Raji (cell line): ENCODE measurements around the gene HCRTR1.

Source experiments
- POLR2A ChIP-seq: IDR thresholded peaks from 2 replicates; pipeline ENCODE4 v1.6.1; 2011; ENCODE audit warnings: low read depth, low read length, control low read depth; ENCODE audit not compliant: insufficient read depth

Gene HCRTR1

DNA sequence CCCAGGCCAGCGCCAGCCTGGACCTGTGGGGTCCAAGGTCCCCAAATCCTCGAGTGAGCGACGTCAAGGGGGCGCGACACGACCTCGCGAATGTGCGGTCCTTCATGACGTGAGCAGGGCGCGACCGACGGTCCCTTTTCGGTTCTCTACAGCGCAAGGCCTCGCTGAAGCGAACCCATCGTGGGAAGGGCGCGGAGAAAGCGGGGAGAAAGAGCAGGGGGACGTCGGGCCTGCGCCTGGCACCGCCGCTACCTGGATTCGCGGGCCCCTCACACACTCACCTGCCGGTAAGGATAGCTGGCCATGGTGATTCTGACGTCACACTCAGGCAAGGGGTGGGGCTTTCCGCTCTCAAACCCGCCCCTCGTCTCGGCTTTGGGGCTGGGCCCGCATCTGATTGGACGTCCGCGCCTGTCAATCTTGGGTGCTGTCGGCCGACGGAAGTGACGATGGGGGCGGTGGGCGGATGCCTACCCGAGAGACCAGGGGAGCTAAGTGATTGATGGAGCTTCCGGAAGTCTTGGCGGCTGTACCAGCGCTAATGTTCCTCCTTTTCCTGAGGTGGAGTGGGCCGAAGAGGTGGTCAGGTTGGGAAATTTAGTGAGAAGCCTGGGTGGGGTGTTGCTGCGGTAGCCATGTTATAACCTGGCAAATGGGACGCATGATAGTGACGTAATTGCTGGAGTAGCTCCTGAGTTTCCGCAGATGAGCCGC, 27.2 kb downstream of the HCRTR1 start, which contains the start of gene PEF1:
Gene PEF1 (minus strand): TSS at position 317 of the 714 bp plus-strand sequence. CDS start 12 bp downstream, at position 305.
- peak; percentile 58 for TF ChIP-seq POLR2A

- TF ChIP-seq POLR2A = no peak
Observed at GRCh38 chr1:31645274-31645568, 27.7 kb downstream of the HCRTR1 start.

- TF ChIP-seq POLR2A = no peak
Observed at GRCh38 chr1:31646259-31646960, 28.9 kb downstream of the HCRTR1 start.

- no peak for TF ChIP-seq POLR2A
Observed at GRCh38 chr1:31647106-31647505, 29.6 kb downstream of the HCRTR1 start.

- no peak for TF ChIP-seq POLR2A
Observed at GRCh38 chr1:31648190-31648589, 30.7 kb downstream of the HCRTR1 start.

GRCh38 chr1:31648641-31649357, 31.3 kb downstream of the HCRTR1 start:
- TF ChIP-seq POLR2A = no peak

DNA sequence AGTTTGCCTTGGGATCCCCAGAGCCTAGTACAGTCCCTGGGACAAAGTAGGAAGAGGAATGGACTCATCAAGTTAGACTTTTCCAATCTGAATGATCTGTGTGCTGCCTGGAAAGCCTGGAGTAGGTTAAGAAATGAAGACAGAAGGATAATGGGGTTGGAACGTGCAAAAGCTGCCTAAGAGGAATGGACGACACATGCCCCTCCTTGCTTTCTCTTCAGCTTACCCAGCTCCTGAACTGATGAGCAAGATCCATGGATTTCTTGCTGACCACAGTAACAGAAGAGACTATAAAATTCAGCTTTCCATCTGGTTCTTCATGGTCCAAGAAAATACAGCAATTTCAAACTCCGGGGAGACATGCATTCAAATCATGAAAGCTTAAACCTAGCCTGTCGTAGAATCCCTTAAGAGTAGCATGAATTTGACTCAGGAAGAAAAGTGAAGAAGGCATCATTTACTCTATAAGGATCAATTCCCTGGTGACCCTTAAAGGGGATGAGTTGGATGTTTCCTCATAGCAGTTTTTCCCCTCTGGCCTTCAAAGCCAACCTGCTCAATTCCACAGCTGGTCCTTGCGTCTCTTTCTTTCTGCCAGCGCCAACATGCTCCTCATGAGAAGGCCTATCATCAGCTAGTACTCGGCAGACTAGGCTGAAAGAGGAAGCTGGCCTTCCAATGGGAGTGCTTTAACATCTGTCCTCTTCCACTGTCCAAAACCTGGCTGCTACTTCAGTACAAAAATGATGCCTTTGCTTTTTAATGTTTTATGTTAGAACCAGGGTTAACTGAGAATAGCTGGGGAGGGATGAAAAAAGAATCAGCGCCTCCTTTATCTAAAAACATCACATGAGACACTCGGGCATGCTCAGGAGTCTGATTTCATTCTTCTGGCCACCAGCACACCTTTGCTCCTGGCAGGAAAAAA, 32.9 kb downstream of the HCRTR1 start:
- no peak for TF ChIP-seq POLR2A

DNA sequence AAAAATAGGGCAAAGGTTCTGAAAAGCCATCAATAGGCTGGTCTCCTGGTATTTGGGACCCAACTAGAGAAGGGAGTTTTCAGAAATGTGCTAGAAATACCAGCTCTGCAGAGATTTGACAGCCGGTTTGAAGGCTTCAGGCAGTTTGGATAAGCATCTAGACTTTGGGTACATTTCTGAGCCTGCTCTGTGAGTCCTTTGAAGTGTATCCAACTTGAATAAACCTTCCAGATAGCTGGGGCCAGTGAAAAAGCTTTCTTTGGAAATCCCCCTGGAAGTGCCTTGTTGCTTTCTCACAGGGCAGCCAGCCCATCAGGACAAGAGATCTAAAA, 33.6 kb downstream of the HCRTR1 start:
- no peak for TF ChIP-seq POLR2A

DNA sequence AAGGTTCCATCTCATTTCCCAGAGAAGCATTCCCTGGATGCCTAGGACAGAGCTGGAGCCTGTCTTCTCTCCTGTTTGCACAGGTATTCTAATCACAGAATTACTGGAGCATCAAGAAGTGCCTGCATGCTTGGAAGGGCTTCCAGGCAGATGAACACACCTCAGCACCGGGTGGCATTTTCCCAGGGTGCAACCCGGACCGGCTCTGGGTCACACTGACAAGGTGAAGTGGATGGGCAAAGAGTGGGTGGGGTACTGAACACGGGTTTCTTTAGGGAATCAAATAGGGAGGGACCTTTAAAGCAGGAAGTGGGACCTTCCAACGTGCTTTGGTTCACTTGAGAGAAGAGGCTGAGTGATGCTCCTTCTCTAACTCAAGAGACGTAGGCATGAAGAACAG, 34.3 kb downstream of the HCRTR1 start:
- TF ChIP-seq POLR2A = no peak

DNA sequence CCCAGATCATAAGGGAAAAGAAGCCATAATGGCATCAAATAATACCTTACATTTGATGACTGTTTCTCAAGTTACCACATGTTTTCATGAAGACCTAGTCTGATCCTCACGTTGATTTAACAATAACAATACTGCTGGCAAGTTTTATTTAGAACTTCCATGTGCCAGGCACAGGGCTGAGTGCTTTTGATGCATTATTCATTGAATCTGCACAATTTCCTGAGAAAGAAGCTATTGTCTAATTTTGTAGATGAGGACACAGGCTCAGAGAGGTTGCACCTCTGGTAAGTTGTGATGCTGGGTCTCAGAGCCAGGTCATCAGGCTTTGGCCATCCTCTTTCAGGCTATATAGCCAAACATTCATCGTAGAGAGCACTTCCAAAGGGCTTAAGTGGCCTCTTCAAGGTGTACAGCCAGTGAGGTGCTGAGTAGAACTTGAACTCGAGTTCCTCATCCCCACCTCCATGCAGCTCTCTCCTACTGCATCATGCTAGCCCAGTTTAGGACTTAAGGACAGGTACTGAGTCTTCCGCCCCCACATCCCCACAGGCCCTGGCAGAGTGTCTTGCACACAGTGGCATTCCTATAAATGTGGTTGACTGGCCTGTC, 35.5 kb downstream of the HCRTR1 start:
- TF ChIP-seq POLR2A = no peak

GRCh38 chr1:31653717-31654473, 36.4 kb downstream of the HCRTR1 start:
- TF ChIP-seq POLR2A = no peak

DNA sequence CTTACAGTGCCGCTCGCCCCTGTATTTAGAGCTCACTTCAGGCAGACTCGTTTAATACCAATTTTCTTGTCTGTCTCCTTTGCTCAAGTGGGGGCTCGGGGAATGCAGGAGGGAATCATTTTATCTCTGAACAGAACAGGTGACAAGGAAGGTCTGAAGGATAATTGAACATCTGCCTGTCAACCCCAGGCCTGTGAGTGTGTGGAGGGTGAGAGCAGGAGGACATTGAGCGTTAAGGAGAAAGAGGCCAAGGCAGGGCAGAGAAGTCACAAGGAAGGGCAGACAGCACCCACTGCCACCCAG, 36.9 kb downstream of the HCRTR1 start:
- no peak for TF ChIP-seq POLR2A

GRCh38 chr1:31655104-31655503, 37.6 kb downstream of the HCRTR1 start:
- no peak for TF ChIP-seq POLR2A

GRCh38 chr1:31655756-31656155, 38.3 kb downstream of the HCRTR1 start:
- no peak for TF ChIP-seq POLR2A
